C4-2B (cell line): Measurements from ENCODE around the gene S100A3.

ENCODE experiments used
- ZFX ChIP-seq: fragments of 450-650 bp; IDR thresholded peaks from 2 replicates; pipeline ENCODE4 v1.6.1; 2017
- TF ChIP-seq, protein P1 (sequence below): fragments of 450-650 bp; conservative IDR thresholded peaks from 2 replicates; pipeline ENCODE4 v1.5.1; 2017; ENCODE audit warnings: mild to moderate bottlenecking

- TF ChIP-seq, protein P1, sequence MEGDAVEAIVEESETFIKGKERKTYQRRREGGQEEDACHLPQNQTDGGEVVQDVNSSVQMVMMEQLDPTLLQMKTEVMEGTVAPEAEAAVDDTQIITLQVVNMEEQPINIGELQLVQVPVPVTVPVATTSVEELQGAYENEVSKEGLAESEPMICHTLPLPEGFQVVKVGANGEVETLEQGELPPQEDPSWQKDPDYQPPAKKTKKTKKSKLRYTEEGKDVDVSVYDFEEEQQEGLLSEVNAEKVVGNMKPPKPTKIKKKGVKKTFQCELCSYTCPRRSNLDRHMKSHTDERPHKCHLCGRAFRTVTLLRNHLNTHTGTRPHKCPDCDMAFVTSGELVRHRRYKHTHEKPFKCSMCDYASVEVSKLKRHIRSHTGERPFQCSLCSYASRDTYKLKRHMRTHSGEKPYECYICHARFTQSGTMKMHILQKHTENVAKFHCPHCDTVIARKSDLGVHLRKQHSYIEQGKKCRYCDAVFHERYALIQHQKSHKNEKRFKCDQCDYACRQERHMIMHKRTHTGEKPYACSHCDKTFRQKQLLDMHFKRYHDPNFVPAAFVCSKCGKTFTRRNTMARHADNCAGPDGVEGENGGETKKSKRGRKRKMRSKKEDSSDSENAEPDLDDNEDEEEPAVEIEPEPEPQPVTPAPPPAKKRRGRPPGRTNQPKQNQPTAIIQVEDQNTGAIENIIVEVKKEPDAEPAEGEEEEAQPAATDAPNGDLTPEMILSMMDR = no peak
- TF ChIP-seq ZFX = no peak
Measured at GRCh38 chr1:153520818-153521476, 28.1 kb downstream of the S100A3 start.
